ENCODE measurements around the gene SLC25A22. TPM values are rescaled to one million over a fixed set of nuclear protein-coding genes. Genes with fewer than 3 reads are reported as not detected.

SLC25A22 gene
- polyA plus RNA-seq, 1 of the 3 experiments (the other 2 are of a cell fraction): 50.9 TPM

- H3K36me3 ChIP-seq (replicated peaks in 1 of 2; ENCODE audit: control insufficient read depth in 1 of 2, insufficient read depth in 2 of 2, low read length in 1 of 2): peaks cover 24 to 45% of the 10 kb centered on the region in 2 experiments
- peaks cover 3 to 30% of the 10 kb centered on the region in 2 experiments; a peak in 2 of 4 replicates for H3K4me1 ChIP-seq (ENCODE audit: control insufficient read depth in 1 of 2, insufficient read depth in 2 of 2, low read depth in 1 of 2, low read length in 1 of 2)
- H3K9me2 ChIP-seq: no peaks in the 10 kb centered on the region
- H2AFZ ChIP-seq (ENCODE audit: low read depth): no peak overlapping the region
- WGBS (ENCODE audit: low lambda C conversion rate): 81% methylated on average over 14 of the region's 25 CpGs
- H3K9ac ChIP-seq: peak overlapping the region; percentile 97; the same call in 1 of the 2 replicates
- no peaks in the 10 kb centered on the region for H3K27me3 ChIP-seq (ENCODE audit: insufficient read depth)
- DNase-seq: peak; percentile 56
- peaks cover 76% of the 10 kb centered on the region for H3K79me2 ChIP-seq (ENCODE audit: insufficient read depth)
- peak overlapping the region in 1 of 2 experiments; percentile 27; a peak in 1 of 4 replicates for H3K27ac ChIP-seq (ENCODE audit: low read depth in 2 of 2, low read length in 1 of 2)
- peak overlapping the region; percentile 100 for H3K4me2 ChIP-seq
- CTCF ChIA-PET: interaction anchor here (0.8 to 3.8 kb wide), 4 partner anchors 8 to 211 kb away, joined by 3 to 21 read pairs (median 4); partner anchors contain the start of gene PNPLA2
- H3F3A ChIP-seq (replicated peaks; ENCODE audit: insufficient read depth): peaks cover 45% of the 10 kb centered on the region
- H3K4me3 ChIP-seq (ENCODE audit: low read depth in 2 of 2, low read length in 1 of 2): peak overlapping the region in 1 of 2 experiments; percentile 100; a peak in 2 of 4 replicates
- no peaks in the 10 kb centered on the region for H3K9me3 ChIP-seq
- TF ChIP-seq RCOR1 (IDR thresholded peaks at IDR 0.05; ENCODE audit: low read length): no peak
- no peak for TF ChIP-seq EP300 (IDR thresholded peaks at IDR 0.05; ENCODE audit: borderline replicate concordance in 1 of 2, low read depth in 1 of 2, low read length in 1 of 2)
- TF ChIP-seq, protein P1, sequence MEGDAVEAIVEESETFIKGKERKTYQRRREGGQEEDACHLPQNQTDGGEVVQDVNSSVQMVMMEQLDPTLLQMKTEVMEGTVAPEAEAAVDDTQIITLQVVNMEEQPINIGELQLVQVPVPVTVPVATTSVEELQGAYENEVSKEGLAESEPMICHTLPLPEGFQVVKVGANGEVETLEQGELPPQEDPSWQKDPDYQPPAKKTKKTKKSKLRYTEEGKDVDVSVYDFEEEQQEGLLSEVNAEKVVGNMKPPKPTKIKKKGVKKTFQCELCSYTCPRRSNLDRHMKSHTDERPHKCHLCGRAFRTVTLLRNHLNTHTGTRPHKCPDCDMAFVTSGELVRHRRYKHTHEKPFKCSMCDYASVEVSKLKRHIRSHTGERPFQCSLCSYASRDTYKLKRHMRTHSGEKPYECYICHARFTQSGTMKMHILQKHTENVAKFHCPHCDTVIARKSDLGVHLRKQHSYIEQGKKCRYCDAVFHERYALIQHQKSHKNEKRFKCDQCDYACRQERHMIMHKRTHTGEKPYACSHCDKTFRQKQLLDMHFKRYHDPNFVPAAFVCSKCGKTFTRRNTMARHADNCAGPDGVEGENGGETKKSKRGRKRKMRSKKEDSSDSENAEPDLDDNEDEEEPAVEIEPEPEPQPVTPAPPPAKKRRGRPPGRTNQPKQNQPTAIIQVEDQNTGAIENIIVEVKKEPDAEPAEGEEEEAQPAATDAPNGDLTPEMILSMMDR (IDR thresholded peaks at IDR 0.05): peak; percentile 53
- no peak for TF ChIP-seq GATA2 (CRISPR knock-in tag; IDR thresholded peaks at IDR 0.05)
- H4K20me1 ChIP-seq (ENCODE audit: insufficient read depth): peaks cover 65% of the 10 kb centered on the region
- POLR2A ChIA-PET: interaction anchor here (0.6 to 2.0 kb wide), 3 partner anchors 9 to 1073 kb away, joined by 3 to 7 read pairs (median 6); partner anchors contain the start of gene PNPLA2
Measured at GRCh38 chr11:839875-840617, 42.0 kb upstream of the SLC25A22 start.

DNA sequence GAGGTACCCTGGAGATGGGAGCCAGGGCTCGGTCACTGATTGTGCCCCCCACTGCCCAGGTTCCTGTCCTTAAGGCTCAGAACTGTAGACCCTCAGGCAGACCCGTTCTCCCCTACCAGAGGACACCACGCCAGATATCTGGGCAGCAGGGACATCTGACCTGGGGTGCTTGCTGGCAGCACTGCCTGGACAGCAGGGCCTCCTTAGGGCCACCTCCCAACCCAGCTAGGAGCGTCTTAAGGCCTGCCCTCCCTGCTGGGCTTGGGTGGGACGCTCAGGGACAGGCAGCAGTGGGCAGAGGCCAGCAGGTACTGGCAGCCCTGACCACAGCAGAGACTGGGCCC, 41.2 kb upstream of the SLC25A22 start:
- TF ChIP-seq POLR2AphosphoS5 (IDR thresholded peaks at IDR 0.05; ENCODE audit: low read depth, low read length) (peak; percentile 65; the same call in 1 of the 2 replicates), EZH2phosphoT487 (IDR thresholded peaks at IDR 0.05; ENCODE audit: borderline replicate concordance, low read depth) (no peak), PBX3 (IDR thresholded peaks at IDR 0.05) (0 out of 2 replicates have a peak, but pooled peaks have one; percentile 5), GABPA (IDR thresholded peaks at IDR 0.05; ENCODE audit: low read depth) (no peak), EP300 (IDR thresholded peaks at IDR 0.05; ENCODE audit: borderline replicate concordance in 1 of 2, low read depth in 1 of 2, low read length in 1 of 2) (no peak), RAD21 (IDR thresholded peaks at IDR 0.05; ENCODE audit: low read length) (no peak), NFIC (IDR thresholded peaks at IDR 0.05; ENCODE audit: borderline replicate concordance) (no peak), MEF2A (IDR thresholded peaks at IDR 0.05; ENCODE audit: borderline replicate concordance, low read depth) (no peak), NRF1 (IDR thresholded peaks at IDR 0.05; ENCODE audit: low read depth, low read length) (no peak), IRF3 (IDR thresholded peaks at IDR 0.05; ENCODE audit: low read depth, low read length) (no peak), JUND (IDR thresholded peaks at IDR 0.05) (peak; percentile 5; the same call in 1 of the 2 replicates)
- TF ChIP-seq, protein P2, sequence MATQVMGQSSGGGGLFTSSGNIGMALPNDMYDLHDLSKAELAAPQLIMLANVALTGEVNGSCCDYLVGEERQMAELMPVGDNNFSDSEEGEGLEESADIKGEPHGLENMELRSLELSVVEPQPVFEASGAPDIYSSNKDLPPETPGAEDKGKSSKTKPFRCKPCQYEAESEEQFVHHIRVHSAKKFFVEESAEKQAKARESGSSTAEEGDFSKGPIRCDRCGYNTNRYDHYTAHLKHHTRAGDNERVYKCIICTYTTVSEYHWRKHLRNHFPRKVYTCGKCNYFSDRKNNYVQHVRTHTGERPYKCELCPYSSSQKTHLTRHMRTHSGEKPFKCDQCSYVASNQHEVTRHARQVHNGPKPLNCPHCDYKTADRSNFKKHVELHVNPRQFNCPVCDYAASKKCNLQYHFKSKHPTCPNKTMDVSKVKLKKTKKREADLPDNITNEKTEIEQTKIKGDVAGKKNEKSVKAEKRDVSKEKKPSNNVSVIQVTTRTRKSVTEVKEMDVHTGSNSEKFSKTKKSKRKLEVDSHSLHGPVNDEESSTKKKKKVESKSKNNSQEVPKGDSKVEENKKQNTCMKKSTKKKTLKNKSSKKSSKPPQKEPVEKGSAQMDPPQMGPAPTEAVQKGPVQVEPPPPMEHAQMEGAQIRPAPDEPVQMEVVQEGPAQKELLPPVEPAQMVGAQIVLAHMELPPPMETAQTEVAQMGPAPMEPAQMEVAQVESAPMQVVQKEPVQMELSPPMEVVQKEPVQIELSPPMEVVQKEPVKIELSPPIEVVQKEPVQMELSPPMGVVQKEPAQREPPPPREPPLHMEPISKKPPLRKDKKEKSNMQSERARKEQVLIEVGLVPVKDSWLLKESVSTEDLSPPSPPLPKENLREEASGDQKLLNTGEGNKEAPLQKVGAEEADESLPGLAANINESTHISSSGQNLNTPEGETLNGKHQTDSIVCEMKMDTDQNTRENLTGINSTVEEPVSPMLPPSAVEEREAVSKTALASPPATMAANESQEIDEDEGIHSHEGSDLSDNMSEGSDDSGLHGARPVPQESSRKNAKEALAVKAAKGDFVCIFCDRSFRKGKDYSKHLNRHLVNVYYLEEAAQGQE (IDR thresholded peaks at IDR 0.05; ENCODE audit: low read depth, low read length): no peak
- Histone ChIP-seq H3K4me1 (ENCODE audit: control insufficient read depth in 1 of 2, insufficient read depth in 2 of 2, low read depth in 1 of 2, low read length in 1 of 2) (peaks cover 3 to 32% of the 10 kb centered on the region in 2 experiments; a peak in 2 of 4 replicates), H3K4me3 (ENCODE audit: low read depth in 2 of 2, low read length in 1 of 2) (no peak overlapping the region), H3K79me2 (ENCODE audit: insufficient read depth) (peaks cover 78% of the 10 kb centered on the region), H3K9ac (no peak overlapping the region), H3K27me3 (ENCODE audit: insufficient read depth) (no peaks in the 10 kb centered on the region), H2AFZ (ENCODE audit: low read depth) (no peak overlapping the region), H4K20me1 (ENCODE audit: insufficient read depth) (peaks cover 69% of the 10 kb centered on the region), H3F3A (replicated peaks; ENCODE audit: insufficient read depth) (peaks cover 47% of the 10 kb centered on the region), H3K9me2 (no peaks in the 10 kb centered on the region), H3K36me3 (replicated peaks in 1 of 2; ENCODE audit: control insufficient read depth in 1 of 2, insufficient read depth in 2 of 2, low read length in 1 of 2) (peaks cover 24 to 45% of the 10 kb centered on the region in 2 experiments), H3K27ac (ENCODE audit: low read depth in 2 of 2, low read length in 1 of 2) (0 out of 4 replicates have a peak overlapping the region, but pooled peaks of 1 of the 2 experiments have one; percentile 22), H3K9me3 (no peaks in the 10 kb centered on the region), H3K4me2 (no peak overlapping the region)
- CTCF ChIA-PET: interaction anchor here (0.6 to 3.8 kb wide), 3 partner anchors 9 to 20 kb away, joined by 3 to 21 read pairs (median 4); partner anchors contain the start of gene PNPLA2
- WGBS (ENCODE audit: low lambda C conversion rate): 90% methylated on average over 2 of the region's 5 CpGs
- no peak for DNase-seq
- POLR2A ChIA-PET: interaction anchor here (2.0 kb wide), 1 partner anchor 20 kb away, joined by 7 read pairs; the partner anchor contains the start of gene PNPLA2
